G401 (cell line): ENCODE measurements around the gene LYRM4. TPM values are rescaled to one million over a fixed set of nuclear protein-coding genes. Genes with fewer than 3 reads are reported as not detected.

ENCODE experiments used
- DNase-seq: peaks from one replicate; pipeline ENCODE4 v3.0.0-alpha.2; 2015; ENCODE audit warnings: low spot score
- in situ Hi-C: cut with HindIII; loops from 2 replicates; pipeline ENCODE4 v1.10.0; 2016; ENCODE audit warnings: low sequenced_read_pairs, mixed read lengths
- total RNA-seq: library from RNA; depleted of rRNA; stranded (reverse); fragments of >200 nt; shearing (Covaris generic); gene quantifications from 2 replicates; pipeline ENCODE4 v1.2.3, GENCODE V29; 2014

The LYRM4 gene
- total RNA-seq, 1 experiment from 2014 or later, result 39.1 TPM

GRCh38 chr6:5157621-5158138 is 103.1 kb downstream of the LYRM4 start:
- in situ Hi-C loops, result no loop called here
- DNase-seq, result no peak

DNA sequence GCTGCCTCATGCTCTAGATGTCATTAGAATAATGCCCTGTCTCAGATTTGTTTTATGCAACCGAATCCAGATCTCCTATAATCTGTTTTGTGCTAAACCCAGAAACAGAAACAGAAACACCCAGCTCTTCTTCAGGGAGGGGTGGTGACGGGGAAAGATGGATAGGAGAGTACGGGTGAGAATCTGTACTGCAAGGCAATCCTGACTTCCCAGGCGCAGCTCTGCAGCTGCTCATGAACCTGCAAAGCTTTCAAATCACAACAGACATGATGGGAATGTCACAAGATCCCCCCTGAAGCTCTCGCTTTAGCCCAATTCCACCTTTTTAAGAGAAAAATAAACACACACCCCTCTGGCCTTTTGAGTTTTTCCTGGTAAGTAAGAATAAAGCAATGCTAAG is 104.1 kb downstream of the LYRM4 start:
- in situ Hi-C loops, result no loop called here
- DNase-seq, result peak; percentile 12

GRCh38 chr6:5155906-5156305 is 104.8 kb downstream of the LYRM4 start:
- no peak for DNase-seq
- in situ Hi-C loops, result no loop called here

DNA sequence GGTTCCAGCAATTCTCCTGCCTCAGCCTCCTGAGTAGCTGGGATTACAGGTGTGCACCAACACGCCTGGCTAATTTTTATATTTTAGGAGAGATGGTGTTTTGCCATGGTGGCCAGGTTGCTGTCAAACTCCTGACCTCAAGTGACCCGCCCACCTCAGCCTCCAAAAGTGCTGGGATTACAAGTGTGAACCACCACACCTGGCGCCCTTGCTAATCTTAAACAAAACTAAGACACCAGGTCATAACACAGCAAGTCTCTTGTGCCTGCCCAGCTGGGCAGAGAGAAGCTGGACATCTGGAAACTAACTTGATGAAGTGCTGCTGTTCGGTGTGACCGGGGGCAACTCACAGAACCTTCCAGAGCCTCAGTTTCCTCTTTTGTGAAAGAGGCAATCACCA is 107.6 kb downstream of the LYRM4 start:
- DNase-seq, result no peak
- in situ Hi-C loops, result no loop called here

- in situ Hi-C loops, result no loop called here
- no peak for DNase-seq
Measured at GRCh38 chr6:5152460-5152859, 108.3 kb downstream of the LYRM4 start.

DNA sequence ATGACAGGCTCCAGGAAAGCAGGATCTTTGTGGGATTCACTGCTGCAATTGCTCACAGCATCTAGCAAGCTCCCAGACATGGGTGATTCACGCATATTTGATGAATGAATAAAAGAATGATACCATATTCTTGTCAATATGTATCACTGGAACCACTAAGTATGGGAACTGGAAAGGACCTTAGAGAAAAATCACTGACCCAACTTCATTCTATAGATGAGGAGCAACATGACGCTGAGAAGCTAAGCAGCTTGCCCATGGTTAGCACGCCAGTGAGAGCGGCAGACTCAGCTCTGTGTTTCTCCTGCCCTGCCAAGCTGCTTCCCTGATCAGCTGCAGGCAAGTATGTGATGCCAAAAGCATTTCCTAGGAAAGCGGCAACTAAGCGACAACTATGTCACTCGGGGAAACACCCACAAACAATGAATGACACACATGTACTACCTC is 108.8 kb downstream of the LYRM4 start:
- DNase-seq, result peak; percentile 77

DNA sequence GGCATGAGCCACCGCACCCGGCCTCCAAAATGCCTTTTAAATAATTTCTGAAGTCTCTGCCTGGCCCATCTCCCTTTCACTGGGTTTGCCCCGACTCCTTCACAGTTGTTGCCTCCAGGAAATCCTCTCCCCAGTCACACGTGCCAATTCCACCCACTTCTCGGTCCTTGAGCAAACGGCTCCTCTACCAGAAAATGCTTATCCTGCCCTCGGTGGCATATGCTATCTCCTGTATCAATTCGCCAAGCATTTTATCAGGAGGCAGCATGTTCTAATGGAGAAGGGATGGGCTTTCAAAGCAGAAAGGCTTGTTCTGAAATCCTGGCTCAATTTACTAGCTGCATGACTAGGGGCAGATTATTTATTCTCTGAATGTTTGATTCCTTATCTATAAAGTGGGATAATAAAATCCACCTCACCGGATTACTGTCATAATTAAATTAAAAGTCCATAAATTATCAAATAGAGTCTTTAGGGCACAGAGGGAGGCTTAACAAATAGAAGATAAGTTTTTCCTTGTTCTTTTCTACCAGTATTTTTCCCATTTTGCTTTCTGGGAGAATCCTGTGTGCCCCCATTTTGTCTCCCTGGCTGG is 109.3 kb downstream of the LYRM4 start:
- DNase-seq, result no peak
- in situ Hi-C loops, result no loop called here

More for the DNA sequence above, 108.8 kb downstream of the LYRM4 start:
- in situ Hi-C loops, result no loop called here

DNA sequence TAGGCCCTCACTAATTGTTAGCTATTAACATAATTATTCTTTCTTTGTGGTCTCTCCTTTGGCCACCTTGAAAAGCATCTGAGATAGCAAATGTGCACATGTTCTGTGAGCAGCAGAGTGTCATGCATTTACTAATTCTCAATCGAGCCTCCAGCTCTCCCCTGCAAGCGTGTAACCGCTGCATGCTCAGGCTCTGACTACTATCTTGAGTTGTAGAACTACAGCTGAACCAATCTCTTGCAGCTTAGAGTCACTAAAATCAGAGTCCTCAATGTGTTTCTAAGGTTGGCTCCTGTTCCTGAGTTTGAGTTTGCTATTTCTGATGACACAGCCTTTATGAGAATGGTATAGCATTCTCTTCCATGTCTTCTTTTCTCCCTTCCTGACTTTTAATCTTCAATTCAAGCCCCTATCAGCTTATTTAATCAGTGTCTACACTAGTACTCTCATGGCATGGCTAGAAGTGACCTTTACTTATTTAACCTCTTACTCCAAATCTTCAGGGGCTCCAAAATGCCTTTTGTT is 110.1 kb downstream of the LYRM4 start:
- no peak for DNase-seq
- in situ Hi-C loops, result no loop called here

DNA sequence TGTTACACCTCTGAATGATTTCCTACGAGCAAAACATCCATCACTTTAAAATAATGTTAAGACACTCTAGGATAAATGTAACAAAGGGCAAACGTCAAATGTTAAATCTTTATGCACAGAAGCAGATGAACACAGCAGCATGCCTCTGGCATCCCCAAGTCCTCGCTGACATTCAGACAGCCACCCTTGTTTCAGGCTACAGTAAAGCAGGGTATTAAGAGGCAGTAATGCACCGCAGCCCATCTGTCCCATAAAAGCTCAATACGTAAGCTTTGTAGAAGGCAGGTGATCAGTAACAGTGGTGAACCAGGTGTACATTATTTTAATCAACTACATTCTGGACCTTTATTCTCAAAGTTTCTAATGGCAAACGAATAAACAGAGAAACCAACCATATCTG is 110.9 kb downstream of the LYRM4 start:
- DNase-seq, result no peak
- in situ Hi-C loops, result no loop called here

DNA sequence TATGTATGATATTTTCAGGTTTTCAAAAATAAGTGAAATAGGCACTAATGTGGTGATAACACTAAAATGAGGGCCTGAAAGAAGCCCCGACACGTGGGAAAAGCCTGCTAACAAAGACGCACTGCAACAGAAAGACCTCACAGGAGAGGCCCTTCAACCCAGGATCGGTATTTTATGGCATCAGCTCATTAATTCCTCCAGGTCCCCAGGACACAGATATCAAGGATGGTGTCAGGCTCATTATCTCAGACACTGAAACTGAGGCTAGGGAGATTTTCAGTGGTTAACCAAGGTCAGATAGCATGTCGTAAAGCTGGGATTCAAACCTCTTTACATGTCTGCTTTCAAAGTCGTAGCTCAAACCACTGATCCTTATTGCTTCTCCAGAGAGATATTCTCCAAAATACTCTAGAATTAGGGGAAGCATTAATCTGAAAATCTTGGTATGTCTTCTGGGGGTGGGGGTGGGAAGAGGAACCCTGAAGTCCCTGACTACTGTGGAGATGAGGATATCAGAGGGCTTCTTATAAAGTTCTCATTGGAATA is 111.5 kb downstream of the LYRM4 start:
- no peak for DNase-seq
- in situ Hi-C loops, result no loop called here

GRCh38 chr6:5146398-5146797 is 114.4 kb downstream of the LYRM4 start:
- DNase-seq, result no peak
- in situ Hi-C loops, result no loop called here

GRCh38 chr6:5143634-5144311 is 117.0 kb downstream of the LYRM4 start:
- DNase-seq, result peak; percentile 90
- in situ Hi-C loops, result no loop called here

GRCh38 chr6:5142915-5143314 is 117.8 kb downstream of the LYRM4 start:
- no peak for DNase-seq
- in situ Hi-C loops, result no loop called here

- DNase-seq, result no peak
- in situ Hi-C loops, result no loop called here
Measured at GRCh38 chr6:5142131-5142530, 118.6 kb downstream of the LYRM4 start.

DNA sequence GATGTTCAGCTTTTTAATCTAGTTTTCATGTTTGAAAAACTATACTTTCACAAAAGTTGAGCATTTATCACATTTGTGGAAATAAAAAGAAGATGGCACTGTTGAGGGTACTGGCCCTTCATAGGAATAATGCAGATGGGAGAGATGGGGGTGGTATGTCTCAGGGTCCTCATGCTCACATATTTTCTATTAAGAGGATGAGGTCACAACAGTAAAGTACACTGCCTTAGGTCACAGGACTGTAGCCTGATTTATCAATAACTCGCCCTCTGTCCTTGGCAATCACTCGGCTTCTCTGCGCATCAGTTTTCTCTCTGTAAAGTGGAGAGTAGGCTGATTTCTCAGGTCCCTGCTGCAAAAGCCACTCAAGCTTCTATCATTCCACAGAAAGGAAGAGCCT is 119.7 kb downstream of the LYRM4 start:
- in situ Hi-C loops, result no loop called here
- no peak for DNase-seq

GRCh38 chr6:5139828-5140771 is 120.7 kb downstream of the LYRM4 start:
- no peak for DNase-seq
- in situ Hi-C loops, result no loop called here

- no peak for DNase-seq
- in situ Hi-C loops, result no loop called here
Measured at GRCh38 chr6:5138995-5139827, 121.5 kb downstream of the LYRM4 start.

GRCh38 chr6:5136851-5137250 is 123.9 kb downstream of the LYRM4 start:
- in situ Hi-C loops, result no loop called here
- DNase-seq, result no peak
